K562 (cell line): Measurements from ENCODE around the gene APEX1. TPM values are rescaled to one million over a fixed set of nuclear protein-coding genes. Genes with fewer than 3 reads are reported as not detected.
A peak's percentile ranks its signal among the peaks of the same experiment; 100 is the strongest.
"Not testable (repeated sequence)": the region's sequence is repeated elsewhere in the genome, so short reads cannot be mapped to it uniquely, and the experiment has no call there.

Source experiments
- ATAC-seq: fragments of 200-7000 bp; cut with Tn5 transposase; 3 replicates; pipeline ENCODE4 v1.9.1; 2020; ENCODE audit warnings: moderate library complexity
- BruUV-seq: library from RNA; stranded (reverse); fragments of 400-500 nt; replicated peaks from 2 replicates; lab custom pipeline; 2021; lab: Mats Ljungman, UMichigan
- CTCF ChIA-PET: fragments of 300-600 bp; formaldehyde crosslinking; extraction: SDS; loops from one replicate; lab custom pipeline; 2021; ENCODE audit warnings: low intra/inter-chr PET ratio; lab: Yijun Ruan, JAX
- POLR2A ChIA-PET: fragments of 300-600, 350-650 bp; sonication (Branson Sonifier 250); formaldehyde crosslinking; extraction: SDS; loops from one replicate; lab custom pipeline; 2021; ENCODE audit warnings: antibody characterized with exemption, inconsistent platforms; lab: Yijun Ruan, JAX
- DNase-seq, 4 experiments: peaks; one replicate each; pipeline versions ENCODE4 v3.0.0 to v3.0.0-alpha.2; 2011 to 2018; ENCODE audit warnings: low spot score in 3 of 4, mixed read lengths in 3 of 4; ENCODE audit errors: extremely low read depth in 1 of 4
- FAIRE-seq: peaks from 2 replicates; lab custom pipeline; 2011; peaks lifted over from hg19 to GRCh38; lab: Jason Lieb, UNC
- H2AFZ ChIP-seq: 2 replicates; pipeline ENCODE4 v1.6.0; 2011; ENCODE audit warnings: low read depth, low read length, control low read depth, inconsistent platforms
- H3K27ac ChIP-seq: fragments of 200-600 bp; 3 replicates; pipeline ENCODE4 v1.8.0; 2011; ENCODE audit warnings: low read depth, mild to moderate bottlenecking, control low read depth, inconsistent platforms, low read length, moderate library complexity, mixed read lengths; ENCODE audit errors: extremely low read depth
- H3K27me3 ChIP-seq, 2 experiments: fragments of 300-600 bp in 1 of 2; 2 replicates in 1 of 2; 3 replicates in 1 of 2; pipeline versions ENCODE4 v1.6.0 to v1.8.0; 2011; ENCODE audit warnings: inconsistent platforms in 2 of 2, low read length in 2 of 2, mild to moderate bottlenecking in 1 of 2, mixed read lengths in 1 of 2, moderate library complexity in 1 of 2; ENCODE audit not compliant: control insufficient read depth in 2 of 2, insufficient read depth in 2 of 2
- H3K36me3 ChIP-seq: fragments of 300-600 bp; 3 replicates; pipeline ENCODE4 v1.8.0; 2011; ENCODE audit warnings: mild to moderate bottlenecking, low read length, inconsistent platforms; ENCODE audit not compliant: control insufficient read depth, insufficient read depth
- H3K4me1 ChIP-seq, 2 experiments: fragments of 200-600 bp in 1 of 2; replicated peaks in 1 of 2; 2 replicates in 1 of 2; 3 replicates in 1 of 2; pipeline versions ENCODE4 v1.5.1 to v1.8.0; 2011; ENCODE audit warnings: inconsistent platforms in 2 of 2, low read length in 2 of 2, mild to moderate bottlenecking in 1 of 2, mixed read lengths in 1 of 2, moderate library complexity in 1 of 2; ENCODE audit not compliant: control insufficient read depth in 2 of 2, insufficient read depth in 2 of 2
- H3K4me2 ChIP-seq: 2 replicates; pipeline ENCODE4 v1.6.1; 2011; ENCODE audit warnings: low read length, control low read depth, inconsistent platforms, mixed read lengths; ENCODE audit not compliant: insufficient read depth
- H3K4me3 ChIP-seq: fragments of 200-600 bp; sonication (generic), shearing (Covaris generic); 2 replicates; pipeline ENCODE4 v1.5.1; 2016; ENCODE audit warnings: control low read depth, inconsistent platforms
- H3K79me2 ChIP-seq: fragments of 200-600 bp; 3 replicates; pipeline ENCODE4 v1.8.0; 2011; ENCODE audit warnings: low read length, inconsistent platforms; ENCODE audit not compliant: control insufficient read depth, insufficient read depth
- H3K9ac ChIP-seq, 2 experiments: 2 replicates each; pipeline versions ENCODE4 v1.6.0 to v1.6.1; 2011; ENCODE audit warnings: low read depth in 2 of 2, low read length in 2 of 2, control low read depth in 1 of 2, inconsistent platforms in 1 of 2, mild to moderate bottlenecking in 1 of 2, mixed read lengths in 1 of 2; ENCODE audit not compliant: insufficient read depth in 1 of 2
- H3K9me1 ChIP-seq: one replicate; pipeline ENCODE4 v1.6.0; 2011; ENCODE audit warnings: inconsistent platforms, mild to moderate bottlenecking, low read length, moderate library complexity; ENCODE audit not compliant: control insufficient read depth, insufficient read depth
- H3K9me3 ChIP-seq: replicated peaks from 2 replicates; pipeline ENCODE4 v1.5.1; 2011; ENCODE audit warnings: low read depth, low read length, inconsistent platforms; ENCODE audit not compliant: control insufficient read depth, insufficient read depth
- H4K20me1 ChIP-seq: replicated peaks from 2 replicates; pipeline ENCODE4 v1.6.1; 2011; ENCODE audit warnings: low read length, inconsistent platforms, mixed read lengths; ENCODE audit not compliant: control insufficient read depth, insufficient read depth
- BCL6 ChIP-seq: fragments of 250-450 bp; sonication (Bioruptor Pico); IDR thresholded peaks from 2 replicates; pipeline ENCODE4 v1.4.0; 2020
- HDAC8 ChIP-seq: fragments of 450-650 bp; IDR thresholded peaks from 2 replicates; pipeline ENCODE4 v1.6.1; 2016; ENCODE audit warnings: mild to moderate bottlenecking, missing genetic modification characterization, moderate library complexity, missing compliant biosample characterization
- HNRNPH1 ChIP-seq: fragments of 200-400 bp; formaldehyde crosslinking; optimal IDR thresholded peaks from 2 replicates; pipeline ENCODE3; 2017; ENCODE audit warnings: low read depth, mild to moderate bottlenecking, low read length, moderate library complexity
- HNRNPLL ChIP-seq: fragments of 200-400 bp; formaldehyde crosslinking; IDR thresholded peaks from 2 replicates; pipeline ENCODE4 v1.6.1; 2017; ENCODE audit warnings: low read length, low read depth, mild to moderate bottlenecking; ENCODE audit not compliant: poor library complexity, severe bottlenecking
- JUN ChIP-seq, 2 experiments: sonication (generic) in 1 of 2; formaldehyde crosslinking in 1 of 2; IDR thresholded peaks; 2 replicates each; pipeline versions ENCODE4 v1.6.1 to v1.8.0; 2012 to 2022; ENCODE audit warnings: borderline replicate concordance in 2 of 2, mild to moderate bottlenecking in 2 of 2, improper control_type of control experiment in 1 of 2, low read depth in 1 of 2, low read length in 1 of 2, missing genetic modification reagents in 1 of 2
- MTA2 ChIP-seq: fragments of 450-650 bp; IDR thresholded peaks from 2 replicates; pipeline ENCODE4 v1.6.1; 2016; ENCODE audit warnings: low read depth
- POLR3G ChIP-seq: IDR thresholded peaks from 2 replicates; pipeline ENCODE4 v1.6.1; 2011; ENCODE audit not compliant: insufficient read length, insufficient replicate concordance; ENCODE audit errors: extremely low read depth
- SAFB2 ChIP-seq: fragments of 200-400 bp; formaldehyde crosslinking; IDR thresholded peaks from 2 replicates; pipeline ENCODE4 v1.6.1; 2018; ENCODE audit warnings: borderline replicate concordance, low read length, low read depth, moderate library complexity; ENCODE audit not compliant: severe bottlenecking
- SNRNP70 ChIP-seq: fragments of 200-400 bp; formaldehyde crosslinking; optimal IDR thresholded peaks from 2 replicates; pipeline ENCODE3; 2017; ENCODE audit warnings: low read depth, low read length
- TCF7 ChIP-seq: sonication (generic); IDR thresholded peaks from 2 replicates; pipeline ENCODE4 v1.6.1; 2016; ENCODE audit warnings: antibody characterized with exemption, borderline replicate concordance
- TOE1 ChIP-seq, 2 experiments: fragments of 450-650 bp in 1 of 2; sonication (generic) in 1 of 2; formaldehyde crosslinking in 1 of 2; IDR thresholded peaks; 2 replicates each; pipeline versions ENCODE4 v1.7.1 to v1.8.0; 2016 to 2022; ENCODE audit warnings: borderline replicate concordance in 2 of 2, mild to moderate bottlenecking in 2 of 2, antibody characterized with exemption in 1 of 2, inconsistent platforms in 1 of 2, low read depth in 1 of 2, missing genetic modification reagents in 1 of 2, moderate library complexity in 1 of 2
- ZNF217 ChIP-seq: sonication (generic); formaldehyde crosslinking; IDR thresholded peaks from 2 replicates; pipeline ENCODE4 v1.8.0; 2022; ENCODE audit warnings: mild to moderate bottlenecking, missing genetic modification reagents
- ZNF239 ChIP-seq: fragments of 250-450 bp; sonication (Bioruptor Pico); IDR thresholded peaks from 2 replicates; pipeline ENCODE4 v1.4.0; 2020; ENCODE audit warnings: mild to moderate bottlenecking
- ZNF785 ChIP-seq: fragments of 250-450 bp; sonication (Bioruptor Pico); IDR thresholded peaks from 2 replicates; pipeline ENCODE4 v1.4.0; 2020; ENCODE audit warnings: mild to moderate bottlenecking
- whole genome bisulfite sequencing: fragments of 100-300 bp; shearing (Covaris generic); methylation state at CpG from one replicate; pipeline ENCODE4 v1.1.6; 2016; ENCODE audit warnings: low coverage, mixed read lengths; ENCODE audit not compliant: insufficient coverage; ENCODE audit errors: missing lambda C conversion rate; 5-methylcytosine and 5-hydroxymethylcytosine counted together
- in situ Hi-C: fragments of 300-500 bp; cut with MboI; formaldehyde crosslinking; loops from 4 replicates; pipeline ENCODE4 v1.15.0; 2018; ENCODE audit warnings: inconsistent platforms, mixed read lengths
- intact Hi-C: fragments of 100-400 bp; cut with micrococcal nuclease; formaldehyde crosslinking; loops from 2 replicates; pipeline ENCODE4 v1.14.2; 2022
- polyA plus RNA-seq, 8 experiments: library from polyadenylated mRNA; depleted of rRNA in 4 of 8; stranded (reverse) in 5 of 8; unstranded in 3 of 8; fragments of >200 nt; fragmentation: Nextera tagmentation in 2 of 8; fragmentation: Illumina TruSeq in 1 of 8; extraction: Ambion mirVana in 2 of 8; extraction: Trizol in 1 of 8; gene quantifications; 2 replicates each; pipeline versions ENCODE4 v1.2.1 to v1.2.3, GENCODE V29; 2011 to 2014; ENCODE audit warnings: inconsistent platforms in 1 of 8, missing spikeins in 1 of 8
- total RNA-seq, 7 experiments: library from RNA; depleted of rRNA in 6 of 7; stranded (reverse); fragments of >200 nt in 6 of 7; fragmentation: Illumina TruSeq in 2 of 7; extraction: Trizol in 2 of 7; gene quantifications; 2 replicates each; pipeline versions ENCODE4 v1.2.1 to v1.2.3, GENCODE V29; 2011 to 2021; ENCODE audit warnings: low replicate concordance in 1 of 7
- TF ChIP-seq, protein P1 (sequence below): IDR thresholded peaks from 3 replicates; pipeline ENCODE4 v1.6.1; 2011; ENCODE audit warnings: borderline replicate concordance, mild to moderate bottlenecking, moderate library complexity; ENCODE audit not compliant: insufficient read length; ENCODE audit errors: extremely low read depth

The APEX1 gene
- total and polyA plus RNA-seq, 9 of the 15 experiments (the other 6 are each of a cell fraction or from before 2014, with no cell fraction given): 50.2 to 274 (median 158) TPM

DNA sequence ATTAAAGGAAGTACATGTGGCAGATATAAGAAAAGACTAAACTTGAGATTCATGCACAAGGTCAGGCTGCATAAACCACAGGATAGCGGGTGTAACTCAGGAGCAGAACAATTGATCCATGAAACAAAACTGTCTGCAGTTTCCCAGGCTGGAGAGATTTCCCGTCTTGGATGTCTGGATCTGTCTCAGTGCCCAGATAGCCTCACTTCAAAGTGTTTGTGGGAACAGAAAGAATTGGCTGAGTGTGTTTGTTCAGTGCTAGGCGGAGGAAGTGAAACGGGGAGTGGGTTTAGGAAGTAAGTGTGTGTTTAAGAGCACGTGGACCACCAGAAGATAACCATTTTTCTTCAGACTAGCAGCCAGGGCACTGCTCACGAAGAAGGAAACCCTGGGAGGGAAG is 48.9 kb downstream of the APEX1 start:
- H3K79me2 ChIP-seq: no peaks in the 10 kb centered on the region
- H3K4me3 ChIP-seq: no peak overlapping the region
- no peaks in the 10 kb centered on the region for H3K9me1 ChIP-seq
- FAIRE-seq: no peak
- H3K36me3 ChIP-seq: no peaks in the 10 kb centered on the region
- intact Hi-C loops (no loop called here), in situ Hi-C loops (no loop called here)
- 36% methylated on average over 5 of the region's 6 CpGs for WGBS
- H3K4me2 ChIP-seq: no peak overlapping the region
- CTCF ChIA-PET: no interaction called here
- no peak overlapping the region for H3K27ac ChIP-seq
- no peaks in the 10 kb centered on the region for H3K27me3 ChIP-seq
- TF ChIP-seq ZNF239: no peak
- TF ChIP-seq TOE1 (IDR thresholded peaks at IDR 0.05; ENCODE audit: borderline replicate concordance): no peak
- TF ChIP-seq TOE1 (CRISPR knock-in tag; IDR thresholded peaks at IDR 0.05; ENCODE audit: borderline replicate concordance, low read depth): no peak
- TF ChIP-seq ZNF785 (CRISPR knock-in tag): no peak
- no peak for TF ChIP-seq SAFB2
- no peak for TF ChIP-seq POLR3G
- no peak for TF ChIP-seq HDAC8 (tag)
- TF ChIP-seq BCL6 (CRISPR knock-in tag): no peak
- no peak for TF ChIP-seq HNRNPH1
- no peak for TF ChIP-seq JUN (IDR thresholded peaks at IDR 0.05; ENCODE audit: borderline replicate concordance, low read depth, low read length)
- TF ChIP-seq JUN (CRISPR knock-in tag; IDR thresholded peaks at IDR 0.05; ENCODE audit: borderline replicate concordance): no peak
- TF ChIP-seq TCF7: no peak
- no peak for TF ChIP-seq MTA2
- TF ChIP-seq, protein P1, sequence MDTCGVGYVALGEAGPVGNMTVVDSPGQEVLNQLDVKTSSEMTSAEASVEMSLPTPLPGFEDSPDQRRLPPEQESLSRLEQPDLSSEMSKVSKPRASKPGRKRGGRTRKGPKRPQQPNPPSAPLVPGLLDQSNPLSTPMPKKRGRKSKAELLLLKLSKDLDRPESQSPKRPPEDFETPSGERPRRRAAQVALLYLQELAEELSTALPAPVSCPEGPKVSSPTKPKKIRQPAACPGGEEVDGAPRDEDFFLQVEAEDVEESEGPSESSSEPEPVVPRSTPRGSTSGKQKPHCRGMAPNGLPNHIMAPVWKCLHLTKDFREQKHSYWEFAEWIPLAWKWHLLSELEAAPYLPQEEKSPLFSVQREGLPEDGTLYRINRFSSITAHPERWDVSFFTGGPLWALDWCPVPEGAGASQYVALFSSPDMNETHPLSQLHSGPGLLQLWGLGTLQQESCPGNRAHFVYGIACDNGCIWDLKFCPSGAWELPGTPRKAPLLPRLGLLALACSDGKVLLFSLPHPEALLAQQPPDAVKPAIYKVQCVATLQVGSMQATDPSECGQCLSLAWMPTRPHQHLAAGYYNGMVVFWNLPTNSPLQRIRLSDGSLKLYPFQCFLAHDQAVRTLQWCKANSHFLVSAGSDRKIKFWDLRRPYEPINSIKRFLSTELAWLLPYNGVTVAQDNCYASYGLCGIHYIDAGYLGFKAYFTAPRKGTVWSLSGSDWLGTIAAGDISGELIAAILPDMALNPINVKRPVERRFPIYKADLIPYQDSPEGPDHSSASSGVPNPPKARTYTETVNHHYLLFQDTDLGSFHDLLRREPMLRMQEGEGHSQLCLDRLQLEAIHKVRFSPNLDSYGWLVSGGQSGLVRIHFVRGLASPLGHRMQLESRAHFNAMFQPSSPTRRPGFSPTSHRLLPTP: no peak
- TF ChIP-seq SNRNP70: no peak
- TF ChIP-seq ZNF217: no peak
- no peak for TF ChIP-seq HNRNPLL
- H3K9me3 ChIP-seq: no peaks in the 10 kb centered on the region
- peak overlapping the region; percentile 59 for H2AFZ ChIP-seq
- DNase-seq: no peak
- no peak overlapping the region for H3K9ac ChIP-seq
- H3K4me1 ChIP-seq: no peaks in the 10 kb centered on the region; a peak in 2 of 5 replicates
- no peaks in the 10 kb centered on the region for H4K20me1 ChIP-seq
- BruUV-seq: no TSS peak
- no peak for ATAC-seq
- POLR2A ChIA-PET: no interaction called here

DNA sequence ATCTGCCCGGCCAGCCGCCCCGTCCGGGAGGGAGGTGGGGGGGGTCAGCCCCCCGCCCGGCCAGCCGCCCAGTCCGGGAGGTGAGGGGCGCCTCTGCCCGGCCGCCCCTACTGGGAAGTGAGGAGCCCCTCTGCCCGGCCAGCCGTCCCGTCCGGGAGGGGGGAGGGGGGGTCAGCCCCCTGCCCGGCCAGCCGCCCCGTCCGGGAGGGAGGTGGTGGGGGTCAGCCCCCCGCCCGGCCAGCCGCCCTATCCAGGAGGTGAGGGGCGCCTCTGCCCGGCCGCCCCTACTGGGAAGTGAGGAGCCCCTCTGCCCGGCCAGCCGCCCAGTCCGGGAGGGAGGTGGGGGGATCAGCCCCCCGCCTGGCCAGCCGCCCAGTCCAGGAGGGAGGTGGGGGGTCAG is 51.2 kb downstream of the APEX1 start:
- DNase-seq, H3K36me3 ChIP-seq, ATAC-seq, H3K4me2 ChIP-seq, CTCF ChIA-PET, H2AFZ ChIP-seq, H3K79me2 ChIP-seq, H4K20me1 ChIP-seq, H3K4me3 ChIP-seq, H3K9ac ChIP-seq, H3K9me1 ChIP-seq, in situ Hi-C loops, H3K4me1 ChIP-seq, intact Hi-C loops, FAIRE-seq, H3K27me3 ChIP-seq, H3K9me3 ChIP-seq, BruUV-seq, H3K27ac ChIP-seq, POLR2A ChIA-PET: not testable (repeated sequence)
- WGBS: no CpG with 5 or more reads among the region's 30 CpGs
